Duodenal mucosa (tissue), 2 donors: ENCODE results near the gene RETREG2.

ENCODE experiments used
- H3K27ac ChIP-seq: one replicate; pipeline ENCODE4 v1.7.0; 2013; ENCODE audit warnings: low read depth, low read length
- H3K27me3 ChIP-seq, 2 donors: one replicate each; pipeline ENCODE4 v1.7.0; 2013; ENCODE audit warnings: low read length in 2 of 2, control low read depth in 1 of 2; ENCODE audit not compliant: insufficient read depth in 2 of 2, control insufficient read depth in 1 of 2
- H3K36me3 ChIP-seq, 2 donors: one replicate each; pipeline ENCODE4 v1.7.0; 2013; ENCODE audit warnings: low read length in 2 of 2, control low read depth in 1 of 2; ENCODE audit not compliant: insufficient read depth in 2 of 2, control insufficient read depth in 1 of 2
- H3K4me1 ChIP-seq, 2 donors: one replicate each; pipeline ENCODE4 v1.7.0; 2013; ENCODE audit warnings: low read length in 2 of 2, control low read depth in 1 of 2; ENCODE audit not compliant: insufficient read depth in 2 of 2, control insufficient read depth in 1 of 2
- H3K4me3 ChIP-seq, 2 donors: one replicate each; pipeline ENCODE4 v1.7.0; 2013; ENCODE audit warnings: low read length in 2 of 2, low read depth in 1 of 2
- H3K9ac ChIP-seq, 2 donors: one replicate each; pipeline ENCODE4 v1.7.0; 2013; ENCODE audit warnings: low read length in 2 of 2, low read depth in 1 of 2
- H3K9me3 ChIP-seq, 2 donors: one replicate each; pipeline ENCODE4 v1.7.0; 2013; ENCODE audit warnings: low read length in 2 of 2, control low read depth in 1 of 2; ENCODE audit not compliant: control insufficient read depth in 1 of 2

Gene RETREG2

GRCh38 chr2:219206328-219207133, 28.5 kb downstream of the RETREG2 start, which contains the start of gene ZFAND2B:
TSS of gene ZFAND2B (plus strand) at chr2:219206782. CDS start at chr2:219206988, 206 bp downstream.
- H3K9me3 ChIP-seq: no peaks in the 10 kb centered on the region
- H3K4me1 ChIP-seq: peaks cover 19 to 26% of the 10 kb centered on the region in 2 donors
- peaks cover 0 to 25% of the 10 kb centered on the region in 2 donors for H3K36me3 ChIP-seq
- H3K27ac ChIP-seq: peak within 1 kb of the TSS; percentile 94
- H3K9ac ChIP-seq: peak within 1 kb of the TSS; percentile 61 to 93
- no peaks in the 10 kb centered on the region for H3K27me3 ChIP-seq
- H3K4me3 ChIP-seq: peak within 1 kb of the TSS; percentile 75 to 85

- Histone ChIP-seq H3K4me1 (peaks cover 19 to 26% of the 10 kb centered on the region in 2 donors), H3K4me3 (peak overlapping the region; percentile 75 to 79), H3K9ac (peak overlapping the region; percentile 51 to 93), H3K27ac (peak overlapping the region; percentile 94), H3K9me3 (no peaks in the 10 kb centered on the region), H3K36me3 (peaks cover 0 to 25% of the 10 kb centered on the region in 2 donors), H3K27me3 (no peaks in the 10 kb centered on the region)
Observed at GRCh38 chr2:219207134-219207883, 29.2 kb downstream of the RETREG2 start.

DNA sequence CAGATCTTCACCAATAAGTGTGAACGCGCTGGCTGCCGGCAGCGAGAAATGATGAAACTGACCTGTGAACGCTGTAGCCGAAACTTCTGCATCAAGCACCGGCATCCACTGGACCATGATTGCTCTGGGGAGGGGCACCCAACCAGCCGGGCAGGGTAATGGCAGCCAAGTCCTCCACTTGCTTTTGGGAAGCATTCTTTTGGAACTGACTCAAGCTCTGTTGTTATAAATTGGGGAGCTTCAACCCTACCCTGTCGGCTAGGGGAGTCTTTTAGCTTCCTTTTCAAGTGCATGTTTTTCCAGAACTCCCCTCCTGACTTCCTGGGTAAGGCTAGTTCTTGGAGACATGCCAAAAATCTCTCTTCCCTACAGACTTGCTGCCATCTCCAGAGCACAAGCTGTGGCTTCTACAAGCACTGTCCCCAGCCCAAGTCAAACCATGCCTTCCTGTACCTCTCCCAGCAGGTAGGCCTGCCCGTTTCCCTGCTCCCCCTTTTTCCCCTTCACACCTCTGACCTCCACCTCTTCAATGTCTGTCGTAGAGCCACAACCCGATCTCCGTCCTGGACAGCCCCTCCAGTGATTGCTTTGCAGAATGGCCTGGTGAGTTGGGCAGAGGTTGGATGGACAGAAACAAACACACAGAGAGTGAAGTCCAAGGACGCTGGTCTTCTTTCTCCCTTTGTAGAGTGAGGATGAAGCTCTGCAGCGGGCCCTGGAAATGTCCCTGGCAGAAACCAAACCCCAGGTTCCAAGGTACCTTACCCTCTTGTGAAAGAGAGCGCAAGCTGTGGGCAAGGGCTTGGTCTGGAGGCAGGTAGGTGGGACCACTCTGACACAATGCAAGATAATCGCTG, 30.0 kb downstream of the RETREG2 start:
- peaks cover 0 to 31% of the 10 kb centered on the region in 2 donors for H3K36me3 ChIP-seq
- H3K27ac ChIP-seq: no peak overlapping the region
- peak overlapping the region in 1 of 2 donors; percentile 75 for H3K4me3 ChIP-seq

GRCh38 chr2:219209236-219210195, 31.4 kb downstream of the RETREG2 start:
- peaks cover 5 to 45% of the 10 kb centered on the region in 2 donors for H3K36me3 ChIP-seq

More for the DNA sequence above, 30.0 kb downstream of the RETREG2 start:
- Histone ChIP-seq H3K4me1 (peaks cover 19 to 26% of the 10 kb centered on the region in 2 donors), H3K27me3 (no peaks in the 10 kb centered on the region), H3K9ac (peak overlapping the region; percentile 51 to 93), H3K9me3 (no peaks in the 10 kb centered on the region)

GRCh38 chr2:219210196-219210885, 32.3 kb downstream of the RETREG2 start:
- Histone ChIP-seq H3K4me3 (no peak overlapping the region), H3K36me3 (peaks cover 9 to 51% of the 10 kb centered on the region in 2 donors), H3K9ac (no peak overlapping the region), H3K4me1 (peaks cover 19 to 26% of the 10 kb centered on the region in 2 donors), H3K27me3 (no peaks in the 10 kb centered on the region), H3K27ac (no peak overlapping the region), H3K9me3 (no peaks in the 10 kb centered on the region)

More at GRCh38 chr2:219209236-219210195, 31.4 kb downstream of the RETREG2 start:
- Histone ChIP-seq H3K4me1 (peaks cover 19 to 26% of the 10 kb centered on the region in 2 donors), H3K9me3 (no peaks in the 10 kb centered on the region), H3K9ac (no peak overlapping the region), H3K27ac (no peak overlapping the region), H3K4me3 (no peak overlapping the region), H3K27me3 (no peaks in the 10 kb centered on the region)

- Histone ChIP-seq H3K27me3 (no peaks in the 10 kb centered on the region), H3K4me3 (no peak overlapping the region), H3K36me3 (peaks cover 9 to 51% of the 10 kb centered on the region in 2 donors), H3K9ac (no peak overlapping the region), H3K27ac (no peak overlapping the region), H3K9me3 (no peaks in the 10 kb centered on the region), H3K4me1 (peaks cover 18 to 22% of the 10 kb centered on the region in 2 donors)
Observed at GRCh38 chr2:219210886-219211362, 32.8 kb downstream of the RETREG2 start.

DNA sequence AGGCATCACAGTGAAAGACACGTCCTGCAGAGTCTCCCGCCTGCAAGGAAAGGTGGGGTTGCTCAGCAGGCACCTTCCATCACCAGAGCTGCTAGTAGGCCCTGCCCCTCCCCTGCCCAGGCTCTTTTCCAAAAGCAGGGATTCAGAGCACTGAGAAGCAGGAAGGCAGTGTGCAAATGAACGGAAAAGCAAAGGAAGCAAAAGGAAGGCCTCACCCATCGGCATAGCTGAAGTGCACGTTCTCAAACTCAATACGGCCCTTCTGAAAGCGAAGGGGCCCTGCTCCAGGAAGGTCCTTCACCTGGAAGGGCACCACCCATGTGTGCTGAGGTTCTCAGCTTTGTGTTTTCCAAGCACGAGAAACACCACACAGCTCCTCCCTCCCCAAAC, 34.9 kb downstream of the RETREG2 start:
- H3K9ac ChIP-seq: no peak overlapping the region
- peaks cover 9 to 17% of the 10 kb centered on the region in 2 donors for H3K4me1 ChIP-seq
- peaks cover 9 to 50% of the 10 kb centered on the region in 2 donors for H3K36me3 ChIP-seq
- H3K4me3 ChIP-seq: no peak overlapping the region
- no peaks in the 10 kb centered on the region for H3K27me3 ChIP-seq
- H3K9me3 ChIP-seq: no peaks in the 10 kb centered on the region
- H3K27ac ChIP-seq: no peak overlapping the region

GRCh38 chr2:219213486-219214071, 35.5 kb downstream of the RETREG2 start:
- Histone ChIP-seq H3K9me3 (no peaks in the 10 kb centered on the region), H3K9ac (no peak overlapping the region), H3K27ac (no peak overlapping the region), H3K27me3 (no peaks in the 10 kb centered on the region), H3K4me3 (no peak overlapping the region), H3K4me1 (peaks cover 9 to 17% of the 10 kb centered on the region in 2 donors), H3K36me3 (peaks cover 9 to 44% of the 10 kb centered on the region in 2 donors)
